ENCODE data around the gene TCAP.

The TCAP gene

GRCh38 chr17:39631403-39631802 is 33.7 kb upstream of the TCAP start:
- Histone ChIP-seq H3K4me1 (ENCODE audit: insufficient read depth, low read length, severe bottlenecking) (peaks cover 11% of the 10 kb centered on the region), H3K9me3 (ENCODE audit: low read length) (no peaks in the 10 kb centered on the region), H4K20me1 (ENCODE audit: insufficient read depth, low read length) (no peaks in the 10 kb centered on the region), H3K4me3 (ENCODE audit: low read depth, low read length, poor library complexity, severe bottlenecking) (no peak overlapping the region), H3K9ac (ENCODE audit: low read length) (no peak overlapping the region), H3K79me2 (ENCODE audit: insufficient read depth, low read length) (no peaks in the 10 kb centered on the region), H3K4me2 (ENCODE audit: low read length) (no peak overlapping the region), H3K36me3 (ENCODE audit: insufficient read depth, low read length) (no peaks in the 10 kb centered on the region), H3K27ac (ENCODE audit: low read depth, low read length, poor library complexity, severe bottlenecking) (no peak overlapping the region), H3F3A (ENCODE audit: insufficient read depth, low read length) (no peaks in the 10 kb centered on the region), H3K9me2 (ENCODE audit: low read depth, low read length) (no peaks in the 10 kb centered on the region), H2AFZ (ENCODE audit: low read length) (no peak overlapping the region), H3K27me3 (ENCODE audit: insufficient read depth, low read length) (no peaks in the 10 kb centered on the region)
- no peak for TF ChIP-seq CTCF (IDR thresholded peaks at IDR 0.05; ENCODE audit: low read length)
- no peak for TF ChIP-seq EZH2 (IDR thresholded peaks at IDR 0.05; ENCODE audit: borderline replicate concordance, low read length)

DNA sequence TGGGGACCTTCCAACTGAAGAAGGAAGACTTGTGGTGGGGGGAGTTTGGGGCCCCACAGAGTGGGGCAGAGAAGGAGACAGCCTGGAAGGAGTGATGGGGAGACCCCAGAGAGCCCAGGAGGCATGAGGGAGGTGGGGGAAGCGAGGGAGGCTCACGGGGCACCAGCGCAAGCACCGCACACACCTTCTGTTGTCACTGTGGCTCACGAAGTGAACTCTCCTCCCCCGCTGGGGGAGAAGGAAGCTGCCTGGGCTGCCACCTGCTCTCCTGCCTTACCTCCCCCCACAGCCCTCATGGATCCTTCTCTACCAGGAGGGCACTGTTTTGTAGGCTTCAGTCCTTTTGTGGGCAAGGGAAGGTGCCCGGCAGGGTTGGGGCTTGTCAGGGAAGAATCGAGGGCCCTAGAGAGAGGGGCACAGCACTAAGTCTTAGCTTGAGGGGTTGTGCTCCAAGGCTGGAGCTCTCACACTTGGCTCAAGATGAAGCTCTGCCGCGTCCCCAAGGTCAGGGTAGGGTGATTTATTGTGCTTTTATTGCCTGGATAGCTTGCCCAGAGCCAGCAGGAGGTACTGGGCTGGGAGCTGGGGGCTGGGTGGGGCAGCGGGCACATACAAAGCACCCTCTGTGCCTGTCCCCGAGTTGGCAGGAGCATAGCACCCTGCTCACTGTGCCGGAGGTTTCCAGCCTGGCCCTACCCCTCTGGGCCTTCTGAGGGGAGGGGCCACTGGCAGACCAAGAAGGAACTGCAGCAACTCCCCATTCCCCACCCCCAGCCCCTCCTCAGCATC is 32.8 kb upstream of the TCAP start:
- H3F3A ChIP-seq (ENCODE audit: insufficient read depth, low read length), result no peaks in the 10 kb centered on the region
- TF ChIP-seq CTCF (IDR thresholded peaks at IDR 0.05; ENCODE audit: low read length), result no peak
- TF ChIP-seq EZH2 (IDR thresholded peaks at IDR 0.05; ENCODE audit: borderline replicate concordance, low read length), result no peak
- H3K4me1 ChIP-seq (ENCODE audit: insufficient read depth, low read length, severe bottlenecking), result peaks cover 15% of the 10 kb centered on the region
- H3K9me2 ChIP-seq (ENCODE audit: low read depth, low read length), result no peaks in the 10 kb centered on the region
- no peak overlapping the region for H3K9ac ChIP-seq (ENCODE audit: low read length)
- no peak overlapping the region for H2AFZ ChIP-seq (ENCODE audit: low read length)
- no peak overlapping the region for H3K4me3 ChIP-seq (ENCODE audit: low read depth, low read length, poor library complexity, severe bottlenecking)
- H3K36me3 ChIP-seq (ENCODE audit: insufficient read depth, low read length), result no peaks in the 10 kb centered on the region
- no peak overlapping the region for H3K4me2 ChIP-seq (ENCODE audit: low read length)
- H3K27me3 ChIP-seq (ENCODE audit: insufficient read depth, low read length), result no peaks in the 10 kb centered on the region
- H3K27ac ChIP-seq (ENCODE audit: low read depth, low read length, poor library complexity, severe bottlenecking), result no peak overlapping the region
- no peaks in the 10 kb centered on the region for H3K79me2 ChIP-seq (ENCODE audit: insufficient read depth, low read length)
- no peaks in the 10 kb centered on the region for H3K9me3 ChIP-seq (ENCODE audit: low read length)
- H4K20me1 ChIP-seq (ENCODE audit: insufficient read depth, low read length), result no peaks in the 10 kb centered on the region

GRCh38 chr17:39633570-39634183 is 31.5 kb upstream of the TCAP start:
- Histone ChIP-seq H3K36me3 (ENCODE audit: insufficient read depth, low read length) (no peaks in the 10 kb centered on the region), H3K4me1 (ENCODE audit: insufficient read depth, low read length, severe bottlenecking) (peaks cover 27% of the 10 kb centered on the region), H3F3A (ENCODE audit: insufficient read depth, low read length) (no peaks in the 10 kb centered on the region), H2AFZ (ENCODE audit: low read length) (no peak overlapping the region), H3K4me2 (ENCODE audit: low read length) (no peak overlapping the region), H3K27me3 (ENCODE audit: insufficient read depth, low read length) (no peaks in the 10 kb centered on the region), H3K4me3 (ENCODE audit: low read depth, low read length, poor library complexity, severe bottlenecking) (no peak overlapping the region), H3K9ac (ENCODE audit: low read length) (no peak overlapping the region), H3K27ac (ENCODE audit: low read depth, low read length, poor library complexity, severe bottlenecking) (no peak overlapping the region), H3K79me2 (ENCODE audit: insufficient read depth, low read length) (no peaks in the 10 kb centered on the region; the same call in 1 of the 2 replicates), H3K9me2 (ENCODE audit: low read depth, low read length) (no peaks in the 10 kb centered on the region), H3K9me3 (ENCODE audit: low read length) (no peaks in the 10 kb centered on the region), H4K20me1 (ENCODE audit: insufficient read depth, low read length) (no peaks in the 10 kb centered on the region)
- TF ChIP-seq CTCF (IDR thresholded peaks at IDR 0.05; ENCODE audit: low read length), result no peak
- no peak for TF ChIP-seq EZH2 (IDR thresholded peaks at IDR 0.05; ENCODE audit: borderline replicate concordance, low read length)

Measured in OCI-LY1 (cell line).